Osteoblast (primary cell): ENCODE measurements around the gene CSNK2A1. TPM values are rescaled to one million over a fixed set of nuclear protein-coding genes. Genes with fewer than 3 reads are reported as not detected.

Experiments
- DNase-seq: peaks from one replicate; pipeline ENCODE4 v3.0.0; 2011; ENCODE audit warnings: low spot score, mixed read lengths; ENCODE audit not compliant: insufficient read length; ENCODE audit errors: missing footprints
- H2AFZ ChIP-seq: 2 replicates; pipeline ENCODE4 v1.6.0; 2011; ENCODE audit warnings: mild to moderate bottlenecking, low read length
- H3K27ac ChIP-seq: 2 replicates; pipeline ENCODE4 v1.5.1; 2011; ENCODE audit warnings: mild to moderate bottlenecking, low read depth, low read length, moderate library complexity
- H3K27me3 ChIP-seq: 2 replicates; pipeline ENCODE4 v1.6.0; 2012; ENCODE audit warnings: mild to moderate bottlenecking, control low read depth, inconsistent platforms, low read length, moderate library complexity; ENCODE audit not compliant: insufficient read depth
- H3K36me3 ChIP-seq: 2 replicates; pipeline ENCODE4 v1.5.1; 2011; ENCODE audit warnings: mild to moderate bottlenecking, low read length, control low read depth, moderate library complexity; ENCODE audit not compliant: insufficient read depth
- H3K4me1 ChIP-seq: 2 replicates; pipeline ENCODE4 v1.5.1; 2011; ENCODE audit warnings: mild to moderate bottlenecking, low read length, control low read depth, moderate library complexity; ENCODE audit not compliant: insufficient read depth
- H3K4me2 ChIP-seq: 2 replicates; pipeline ENCODE4 v1.6.0; 2011; ENCODE audit warnings: mild to moderate bottlenecking, low read length; ENCODE audit not compliant: insufficient read depth
- H3K4me3 ChIP-seq: fragments of 200-600 bp; sonication (generic); 3 replicates; pipeline ENCODE4 v1.5.1; 2012; ENCODE audit warnings: mild to moderate bottlenecking, low read length, inconsistent platforms; ENCODE audit not compliant: insufficient read depth
- H3K79me2 ChIP-seq: 2 replicates; pipeline ENCODE4 v1.6.0; 2012; ENCODE audit warnings: mild to moderate bottlenecking, low read length, control low read depth, inconsistent platforms; ENCODE audit not compliant: insufficient read depth
- H3K9me3 ChIP-seq: 2 replicates; pipeline ENCODE4 v1.5.1; 2011; ENCODE audit warnings: low read depth, low read length, control low read depth
- H4K20me1 ChIP-seq: 2 replicates; pipeline ENCODE4 v1.6.0; 2012; ENCODE audit warnings: mild to moderate bottlenecking, low read length, control low read depth; ENCODE audit not compliant: insufficient read depth
- total RNA-seq: library from RNA; depleted of rRNA; stranded (reverse); fragments of >200 nt; gene quantifications from 2 replicates; pipeline ENCODE4 v1.2.3, GENCODE V29; 2012
- TF ChIP-seq, protein P1 (sequence below): IDR thresholded peaks from 2 replicates; pipeline ENCODE4 v1.5.1; 2011; ENCODE audit warnings: mild to moderate bottlenecking, low read depth, low read length, moderate library complexity; ENCODE audit errors: extremely low read depth

Gene CSNK2A1
- total RNA-seq, 1 donor: 82.9 TPM

DNA sequence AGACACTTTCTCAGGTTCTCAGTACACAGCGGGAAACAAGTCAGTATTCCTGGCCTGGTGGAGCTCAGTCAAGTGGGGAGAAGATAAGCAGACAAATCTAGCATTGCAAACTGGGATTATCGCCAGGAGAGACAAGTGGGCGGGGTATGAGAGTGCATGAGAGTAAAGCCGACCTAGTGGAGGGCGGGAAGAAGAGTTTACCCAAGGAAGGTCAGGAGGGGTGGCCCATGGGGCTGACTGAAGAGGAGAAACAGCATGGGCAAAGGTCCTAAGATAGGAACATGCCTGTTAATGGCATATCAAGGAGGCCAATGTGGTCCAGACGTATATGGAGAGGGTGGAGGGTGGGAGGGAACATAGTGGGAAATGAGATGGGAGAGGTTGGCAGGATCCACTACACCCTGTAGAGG lies 12.4 kb upstream of the CSNK2A1 start:
- peaks cover under 1% of the 10 kb centered on the region for H3K27me3 ChIP-seq
- no peak overlapping the region for H3K4me2 ChIP-seq
- H3K9me3 ChIP-seq: no peaks in the 10 kb centered on the region
- TF ChIP-seq, protein P1, sequence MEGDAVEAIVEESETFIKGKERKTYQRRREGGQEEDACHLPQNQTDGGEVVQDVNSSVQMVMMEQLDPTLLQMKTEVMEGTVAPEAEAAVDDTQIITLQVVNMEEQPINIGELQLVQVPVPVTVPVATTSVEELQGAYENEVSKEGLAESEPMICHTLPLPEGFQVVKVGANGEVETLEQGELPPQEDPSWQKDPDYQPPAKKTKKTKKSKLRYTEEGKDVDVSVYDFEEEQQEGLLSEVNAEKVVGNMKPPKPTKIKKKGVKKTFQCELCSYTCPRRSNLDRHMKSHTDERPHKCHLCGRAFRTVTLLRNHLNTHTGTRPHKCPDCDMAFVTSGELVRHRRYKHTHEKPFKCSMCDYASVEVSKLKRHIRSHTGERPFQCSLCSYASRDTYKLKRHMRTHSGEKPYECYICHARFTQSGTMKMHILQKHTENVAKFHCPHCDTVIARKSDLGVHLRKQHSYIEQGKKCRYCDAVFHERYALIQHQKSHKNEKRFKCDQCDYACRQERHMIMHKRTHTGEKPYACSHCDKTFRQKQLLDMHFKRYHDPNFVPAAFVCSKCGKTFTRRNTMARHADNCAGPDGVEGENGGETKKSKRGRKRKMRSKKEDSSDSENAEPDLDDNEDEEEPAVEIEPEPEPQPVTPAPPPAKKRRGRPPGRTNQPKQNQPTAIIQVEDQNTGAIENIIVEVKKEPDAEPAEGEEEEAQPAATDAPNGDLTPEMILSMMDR: no peak
- H2AFZ ChIP-seq: no peak overlapping the region
- H3K79me2 ChIP-seq: no peaks in the 10 kb centered on the region
- DNase-seq: no peak
- no peaks in the 10 kb centered on the region for H3K36me3 ChIP-seq
- peaks cover 4% of the 10 kb centered on the region for H3K4me1 ChIP-seq
- H4K20me1 ChIP-seq: no peaks in the 10 kb centered on the region
- H3K4me3 ChIP-seq: no peak overlapping the region
- H3K27ac ChIP-seq: no peak overlapping the region

DNA sequence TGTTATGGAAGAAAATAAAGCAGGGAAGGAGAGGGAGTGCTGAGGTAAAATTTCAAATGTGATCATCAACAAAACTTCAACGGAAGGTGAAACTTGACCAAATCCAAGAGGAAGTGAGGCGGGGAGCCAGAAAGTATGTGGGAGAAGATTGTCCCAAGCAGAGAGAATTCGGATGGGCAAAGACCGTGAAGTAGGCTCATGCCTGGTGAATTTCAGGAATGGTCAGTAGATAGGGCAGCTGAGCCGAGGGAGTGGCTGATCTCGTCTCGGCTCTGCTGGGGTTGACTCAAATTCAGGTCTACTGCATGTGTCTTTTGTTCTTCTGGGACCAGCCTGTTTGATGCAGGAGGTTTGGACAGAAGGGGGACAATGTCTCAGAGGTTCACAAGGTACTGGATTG lies 7.0 kb upstream of the CSNK2A1 start:
- H3K36me3 ChIP-seq: no peaks in the 10 kb centered on the region
- DNase-seq: no peak
- H3K4me1 ChIP-seq: peaks cover 4% of the 10 kb centered on the region
- H3K27me3 ChIP-seq: peaks cover 7% of the 10 kb centered on the region
- no peaks in the 10 kb centered on the region for H3K79me2 ChIP-seq
- TF ChIP-seq, protein P1: no peak
- no peak overlapping the region for H3K4me3 ChIP-seq
- no peak overlapping the region for H3K27ac ChIP-seq
- no peaks in the 10 kb centered on the region for H3K9me3 ChIP-seq
- no peak overlapping the region for H2AFZ ChIP-seq
- no peaks in the 10 kb centered on the region for H4K20me1 ChIP-seq
- H3K4me2 ChIP-seq: no peak overlapping the region

DNA sequence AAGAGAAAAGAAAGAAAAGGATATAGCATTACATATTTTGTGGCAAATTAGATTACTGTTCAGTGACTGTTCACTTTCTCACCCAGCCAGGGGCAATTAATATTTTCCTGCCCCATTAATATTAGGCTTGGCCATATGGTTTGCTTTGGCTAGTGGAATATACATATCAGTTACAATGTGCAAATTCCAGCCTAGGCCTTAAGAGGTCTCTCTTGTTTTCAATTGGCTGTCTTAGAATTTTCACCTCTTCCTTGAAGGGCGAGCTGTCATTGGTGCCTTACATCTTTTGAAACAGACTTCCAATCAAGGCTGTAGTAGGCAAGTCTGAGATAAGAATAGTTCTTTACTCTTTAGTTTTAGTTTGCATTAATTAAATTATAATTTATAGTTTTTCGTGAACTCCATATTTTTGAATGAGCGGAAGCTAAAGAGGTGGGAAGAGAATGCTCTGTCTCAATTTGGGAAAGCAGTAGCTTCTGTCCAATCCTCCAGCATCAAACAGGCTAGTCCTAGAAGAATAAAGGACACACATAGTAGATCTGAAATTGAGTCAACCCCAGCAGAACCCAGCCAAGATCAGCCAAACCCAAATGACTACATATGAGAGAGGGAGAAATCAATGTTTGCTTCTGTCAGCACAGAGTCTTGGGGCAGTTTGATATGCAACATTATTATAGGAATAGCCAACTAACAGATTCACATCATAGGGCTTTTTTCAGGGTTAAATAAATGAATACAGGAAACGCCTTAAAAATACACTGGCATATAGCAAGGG lies 6.3 kb upstream of the CSNK2A1 start:
- Histone ChIP-seq H3K4me3 (no peak overlapping the region), H3K27me3 (peaks cover 7% of the 10 kb centered on the region), H3K4me1 (peaks cover 4% of the 10 kb centered on the region), H3K9me3 (no peaks in the 10 kb centered on the region), H3K79me2 (no peaks in the 10 kb centered on the region), H2AFZ (no peak overlapping the region), H3K27ac (no peak overlapping the region), H3K4me2 (no peak overlapping the region), H4K20me1 (no peaks in the 10 kb centered on the region), H3K36me3 (no peaks in the 10 kb centered on the region)
- TF ChIP-seq, protein P1: no peak
- no peak for DNase-seq

DNA sequence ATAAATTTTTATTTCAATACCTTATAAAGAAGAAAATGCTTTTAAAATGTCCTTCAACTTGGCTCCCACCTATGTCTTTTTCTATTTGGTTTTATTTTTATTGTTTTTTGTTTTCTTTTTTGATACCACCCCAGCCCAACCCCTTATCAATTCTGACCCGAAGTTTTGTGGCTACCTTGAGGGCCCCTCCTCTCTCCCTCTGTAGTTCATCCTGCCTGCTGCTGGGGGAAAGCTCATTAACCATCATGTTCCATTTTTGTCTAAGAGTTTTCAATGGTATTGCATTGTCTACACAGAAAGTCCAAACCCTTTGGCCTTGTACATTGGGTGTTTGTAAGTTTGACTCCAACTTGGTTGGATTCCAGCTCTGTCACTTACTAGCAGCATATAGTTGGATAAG lies 5.3 kb upstream of the CSNK2A1 start:
- Histone ChIP-seq H3K9me3 (no peaks in the 10 kb centered on the region), H3K36me3 (no peaks in the 10 kb centered on the region), H4K20me1 (no peaks in the 10 kb centered on the region), H3K27me3 (peaks cover 7% of the 10 kb centered on the region), H3K4me1 (peaks cover 4% of the 10 kb centered on the region), H2AFZ (no peak overlapping the region), H3K79me2 (no peaks in the 10 kb centered on the region), H3K4me2 (no peak overlapping the region), H3K27ac (no peak overlapping the region), H3K4me3 (no peak overlapping the region)
- no peak for DNase-seq
- TF ChIP-seq, protein P1: no peak
